MM.1S (cell line): ENCODE data around the gene BYSL.

Experiments
- DNase-seq: peaks from one replicate; pipeline ENCODE4 v3.0.0-alpha.2; 2015
- H2AFZ ChIP-seq: fragments of 300-600 bp; sonication (generic); 2 replicates; pipeline ENCODE4 v1.6.0; 2016; ENCODE audit warnings: antibody characterized with exemption, low read length
- H3F3A ChIP-seq: fragments of 300-600 bp; sonication (generic); 2 replicates; pipeline ENCODE4 v1.6.1; 2016; ENCODE audit warnings: mild to moderate bottlenecking, antibody characterized with exemption, low read length, moderate library complexity, mixed read lengths; ENCODE audit not compliant: insufficient read depth
- H3K27ac ChIP-seq: fragments of 300-600 bp; sonication (generic); 2 replicates; pipeline ENCODE4 v1.5.1; 2016; ENCODE audit warnings: mild to moderate bottlenecking, low read length
- H3K27me3 ChIP-seq: fragments of 300-600 bp; sonication (generic); replicated peaks from 2 replicates; pipeline ENCODE4 v1.6.0; 2016; ENCODE audit warnings: low read length; ENCODE audit not compliant: insufficient read depth
- H3K36me3 ChIP-seq: fragments of 300-600 bp; sonication (generic); replicated peaks from 2 replicates; pipeline ENCODE4 v1.6.1; 2016; ENCODE audit warnings: mild to moderate bottlenecking, low read length, mixed read lengths; ENCODE audit not compliant: insufficient read depth
- H3K4me1 ChIP-seq: fragments of 300-600 bp; sonication (generic); 2 replicates; pipeline ENCODE4 v1.6.1; 2016; ENCODE audit warnings: low read length, mixed read lengths
- H3K4me2 ChIP-seq: fragments of 300-600 bp; sonication (generic); 2 replicates; pipeline ENCODE4 v1.6.0; 2016; ENCODE audit warnings: low read depth, low read length
- H3K4me3 ChIP-seq: fragments of 300-600 bp; sonication (generic); 2 replicates; pipeline ENCODE4 v1.5.1; 2016; ENCODE audit warnings: low read length, mixed read lengths
- H3K79me2 ChIP-seq: fragments of 300-600 bp; sonication (generic); 2 replicates; pipeline ENCODE4 v1.6.1; 2016; ENCODE audit warnings: mixed run types, low read length, mixed read lengths
- H3K9ac ChIP-seq: fragments of 300-600 bp; sonication (generic); 2 replicates; pipeline ENCODE4 v1.6.1; 2016; ENCODE audit warnings: low read length, mixed read lengths
- H3K9me2 ChIP-seq: fragments of 300-600 bp; sonication (generic); replicated peaks from 2 replicates; pipeline ENCODE4 v1.6.1; 2016; ENCODE audit warnings: mild to moderate bottlenecking, low read length, mixed read lengths; ENCODE audit not compliant: insufficient read depth
- H3K9me3 ChIP-seq: fragments of 300-600 bp; sonication (generic); replicated peaks from 2 replicates; pipeline ENCODE4 v1.6.1; 2016; ENCODE audit warnings: mild to moderate bottlenecking, low read length, mixed read lengths; ENCODE audit not compliant: insufficient read depth
- H4K20me1 ChIP-seq: fragments of 300-600 bp; sonication (generic); 2 replicates; pipeline ENCODE4 v1.6.1; 2016; ENCODE audit warnings: mild to moderate bottlenecking, low read length, moderate library complexity, mixed read lengths; ENCODE audit not compliant: insufficient read depth
- CTCF ChIP-seq: fragments of 300-600 bp; sonication (generic); IDR thresholded peaks from 2 replicates; pipeline ENCODE4 v1.5.1; 2016; ENCODE audit warnings: antibody characterized with exemption, low read length, mixed read lengths
- EZH2 ChIP-seq: fragments of 300-600 bp; sonication (generic); optimal IDR thresholded peaks from 2 replicates; pipeline ENCODE3; 2017; ENCODE audit warnings: low read depth, mild to moderate bottlenecking, antibody characterized with exemption, low read length, mixed read lengths
- EZH2phosphoT487 ChIP-seq: fragments of 300-600 bp; sonication (generic); IDR thresholded peaks from 2 replicates; pipeline ENCODE4 v1.6.1; 2018; ENCODE audit warnings: antibody characterized with exemption, low read length

The BYSL gene

GRCh38 chr6:41955412-41955811, 34.1 kb downstream of the BYSL start:
- no peaks in the 10 kb centered on the region for H3K9me3 ChIP-seq
- no peak overlapping the region for H3K9ac ChIP-seq
- no peak overlapping the region for H3K4me2 ChIP-seq
- no peak for DNase-seq
- no peaks in the 10 kb centered on the region for H4K20me1 ChIP-seq
- H3K36me3 ChIP-seq, result no peaks in the 10 kb centered on the region
- TF ChIP-seq EZH2, result no peak
- no peak for TF ChIP-seq CTCF
- no peak for TF ChIP-seq EZH2phosphoT487
- no peak overlapping the region for H3K27ac ChIP-seq
- H3K4me1 ChIP-seq, result no peaks in the 10 kb centered on the region
- H3K9me2 ChIP-seq, result no peaks in the 10 kb centered on the region
- no peak overlapping the region for H2AFZ ChIP-seq
- H3K27me3 ChIP-seq, result no peaks in the 10 kb centered on the region
- no peaks in the 10 kb centered on the region for H3F3A ChIP-seq
- H3K4me3 ChIP-seq, result no peak overlapping the region
- no peaks in the 10 kb centered on the region for H3K79me2 ChIP-seq

GRCh38 chr6:41957117-41957516, 35.8 kb downstream of the BYSL start:
- DNase-seq, result no peak

GRCh38 chr6:41958022-41958856, 36.9 kb downstream of the BYSL start:
- H3K4me2 ChIP-seq, result no peak overlapping the region
- TF ChIP-seq CTCF, result no peak
- no peak for TF ChIP-seq EZH2phosphoT487
- TF ChIP-seq EZH2, result no peak
- H3K9ac ChIP-seq, result no peak overlapping the region
- H2AFZ ChIP-seq, result no peak overlapping the region
- H3K9me2 ChIP-seq, result no peaks in the 10 kb centered on the region
- no peaks in the 10 kb centered on the region for H4K20me1 ChIP-seq
- no peak for DNase-seq
- no peaks in the 10 kb centered on the region for H3K27me3 ChIP-seq
- H3K4me1 ChIP-seq, result no peaks in the 10 kb centered on the region
- no peaks in the 10 kb centered on the region for H3F3A ChIP-seq
- no peaks in the 10 kb centered on the region for H3K36me3 ChIP-seq
- no peak overlapping the region for H3K4me3 ChIP-seq
- no peaks in the 10 kb centered on the region for H3K9me3 ChIP-seq
- no peak overlapping the region for H3K27ac ChIP-seq
- H3K79me2 ChIP-seq, result no peaks in the 10 kb centered on the region

More at GRCh38 chr6:41957117-41957516, 35.8 kb downstream of the BYSL start:
- Histone ChIP-seq H3K79me2 (no peaks in the 10 kb centered on the region), H4K20me1 (no peaks in the 10 kb centered on the region), H2AFZ (no peak overlapping the region), H3K9me2 (no peaks in the 10 kb centered on the region), H3K4me1 (no peaks in the 10 kb centered on the region), H3K36me3 (no peaks in the 10 kb centered on the region), H3K9me3 (no peaks in the 10 kb centered on the region), H3K27me3 (no peaks in the 10 kb centered on the region), H3K4me2 (no peak overlapping the region), H3K9ac (no peak overlapping the region), H3K4me3 (no peak overlapping the region), H3F3A (no peaks in the 10 kb centered on the region), H3K27ac (no peak overlapping the region)
- no peak for TF ChIP-seq EZH2
- TF ChIP-seq CTCF, result no peak
- no peak for TF ChIP-seq EZH2phosphoT487
